Measurements from ENCODE around the gene HEATR1.

The HEATR1 gene, protein sequence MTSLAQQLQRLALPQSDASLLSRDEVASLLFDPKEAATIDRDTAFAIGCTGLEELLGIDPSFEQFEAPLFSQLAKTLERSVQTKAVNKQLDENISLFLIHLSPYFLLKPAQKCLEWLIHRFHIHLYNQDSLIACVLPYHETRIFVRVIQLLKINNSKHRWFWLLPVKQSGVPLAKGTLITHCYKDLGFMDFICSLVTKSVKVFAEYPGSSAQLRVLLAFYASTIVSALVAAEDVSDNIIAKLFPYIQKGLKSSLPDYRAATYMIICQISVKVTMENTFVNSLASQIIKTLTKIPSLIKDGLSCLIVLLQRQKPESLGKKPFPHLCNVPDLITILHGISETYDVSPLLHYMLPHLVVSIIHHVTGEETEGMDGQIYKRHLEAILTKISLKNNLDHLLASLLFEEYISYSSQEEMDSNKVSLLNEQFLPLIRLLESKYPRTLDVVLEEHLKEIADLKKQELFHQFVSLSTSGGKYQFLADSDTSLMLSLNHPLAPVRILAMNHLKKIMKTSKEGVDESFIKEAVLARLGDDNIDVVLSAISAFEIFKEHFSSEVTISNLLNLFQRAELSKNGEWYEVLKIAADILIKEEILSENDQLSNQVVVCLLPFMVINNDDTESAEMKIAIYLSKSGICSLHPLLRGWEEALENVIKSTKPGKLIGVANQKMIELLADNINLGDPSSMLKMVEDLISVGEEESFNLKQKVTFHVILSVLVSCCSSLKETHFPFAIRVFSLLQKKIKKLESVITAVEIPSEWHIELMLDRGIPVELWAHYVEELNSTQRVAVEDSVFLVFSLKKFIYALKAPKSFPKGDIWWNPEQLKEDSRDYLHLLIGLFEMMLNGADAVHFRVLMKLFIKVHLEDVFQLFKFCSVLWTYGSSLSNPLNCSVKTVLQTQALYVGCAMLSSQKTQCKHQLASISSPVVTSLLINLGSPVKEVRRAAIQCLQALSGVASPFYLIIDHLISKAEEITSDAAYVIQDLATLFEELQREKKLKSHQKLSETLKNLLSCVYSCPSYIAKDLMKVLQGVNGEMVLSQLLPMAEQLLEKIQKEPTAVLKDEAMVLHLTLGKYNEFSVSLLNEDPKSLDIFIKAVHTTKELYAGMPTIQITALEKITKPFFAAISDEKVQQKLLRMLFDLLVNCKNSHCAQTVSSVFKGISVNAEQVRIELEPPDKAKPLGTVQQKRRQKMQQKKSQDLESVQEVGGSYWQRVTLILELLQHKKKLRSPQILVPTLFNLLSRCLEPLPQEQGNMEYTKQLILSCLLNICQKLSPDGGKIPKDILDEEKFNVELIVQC (N-terminal part only)

GRCh38 chr1:236603991-236604904 lies at the start of gene HEATR1:
HEATR1 (minus strand) TSS chr1:236604516; CDS start chr1:236604095, 421 bp downstream.
- H3K36me3 ChIP-seq (replicated peaks), result peaks cover 21% of the 10 kb centered on the region
- peaks cover 9% of the 10 kb centered on the region for H3K4me1 ChIP-seq
- peak within 1 kb of the TSS; percentile 84 for H3K4me3 ChIP-seq
- in situ Hi-C loops (cut with MboI; ENCODE audit: low sequenced_read_pairs), result loop anchor here (25.0 kb wide), 2 partner anchors 258 to 958 kb away; no protein-coding TSS in a partner anchor
- no peaks in the 10 kb centered on the region for H3K27me3 ChIP-seq (ENCODE audit: low read depth)
- no peaks in the 10 kb centered on the region for H3K9me3 ChIP-seq
- DNase-seq (ENCODE audit: low spot score in 2 of 2), result peak; percentile 92 to 97

DNA sequence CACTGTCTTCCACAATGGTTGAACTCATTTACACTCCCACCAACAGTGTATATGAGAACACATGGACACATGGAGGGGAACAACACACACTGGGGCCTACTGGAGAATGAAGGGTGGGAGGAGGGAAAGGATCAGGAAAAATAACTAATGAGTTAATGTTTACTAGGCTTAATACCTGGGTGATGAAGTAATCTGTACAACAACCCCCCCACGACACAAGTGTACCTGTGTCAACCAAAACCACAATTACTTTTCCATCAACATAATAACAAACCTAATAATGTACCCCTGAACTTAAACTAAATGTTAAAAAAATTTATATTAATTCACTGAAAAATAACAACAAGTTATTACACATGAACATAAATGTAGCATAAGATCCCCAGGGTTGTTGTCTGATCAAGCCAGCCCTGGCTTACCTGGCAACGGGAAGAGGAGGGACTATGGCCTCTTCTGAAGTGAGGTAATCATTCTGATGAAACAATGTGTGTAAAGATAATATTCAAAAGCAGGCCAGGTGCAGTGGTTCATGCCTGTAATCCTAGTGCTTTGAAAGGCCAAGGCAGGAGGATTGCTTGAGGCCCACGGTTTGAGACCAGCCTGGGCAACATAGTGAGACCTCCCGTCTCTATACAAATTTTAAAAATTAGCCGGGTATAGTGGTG lies 40.8 kb upstream of the HEATR1 start:
- Histone ChIP-seq H3K9me3 (no peaks in the 10 kb centered on the region), H3K36me3 (replicated peaks) (no peaks in the 10 kb centered on the region), H3K4me3 (no peak overlapping the region), H3K27me3 (ENCODE audit: low read depth) (no peaks in the 10 kb centered on the region), H3K4me1 (no peaks in the 10 kb centered on the region)
- DNase-seq (ENCODE audit: low spot score in 2 of 2), result no peak
- in situ Hi-C loops (cut with MboI; ENCODE audit: low sequenced_read_pairs), result loop anchor here (25.0 kb wide), 1 partner anchor 742 kb away; no protein-coding TSS in a partner anchor

GRCh38 chr1:236642763-236643162 lies 38.4 kb upstream of the HEATR1 start:
- H3K36me3 ChIP-seq (replicated peaks), result no peaks in the 10 kb centered on the region
- no peaks in the 10 kb centered on the region; the same call in 1 of the 2 replicates for H3K27me3 ChIP-seq (ENCODE audit: low read depth)
- no peaks in the 10 kb centered on the region for H3K9me3 ChIP-seq
- no peaks in the 10 kb centered on the region for H3K4me1 ChIP-seq
- H3K4me3 ChIP-seq, result no peak overlapping the region
- in situ Hi-C loops (cut with MboI; ENCODE audit: low sequenced_read_pairs), result loop anchor here (25.0 kb wide), 1 partner anchor 745 kb away; no protein-coding TSS in a partner anchor
- no peak for DNase-seq (ENCODE audit: low spot score in 2 of 2)

DNA sequence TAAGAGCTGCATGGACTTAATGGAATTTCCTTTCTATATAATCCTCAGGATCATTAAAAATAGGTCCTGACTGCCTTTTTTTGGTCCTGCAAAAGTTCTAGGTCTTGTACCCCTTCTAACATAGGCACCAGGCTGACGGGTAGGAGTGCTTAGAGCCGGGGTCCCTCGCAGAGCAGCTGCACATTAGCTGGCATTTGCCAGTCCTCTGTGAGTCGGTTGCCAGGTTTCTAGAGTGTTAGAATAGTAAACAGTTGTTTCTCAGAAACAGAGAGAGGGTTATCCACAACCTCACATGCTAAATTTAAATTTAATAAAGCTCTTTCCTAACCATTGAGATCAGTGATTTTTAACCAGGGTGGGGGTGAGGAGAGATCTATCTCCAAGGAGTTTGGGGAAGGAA lies 35.4 kb upstream of the HEATR1 start:
- no peaks in the 10 kb centered on the region for H3K36me3 ChIP-seq (replicated peaks)
- no peaks in the 10 kb centered on the region for H3K9me3 ChIP-seq
- no peak for DNase-seq (ENCODE audit: low spot score in 2 of 2)
- in situ Hi-C loops (cut with MboI; ENCODE audit: low sequenced_read_pairs), result loop anchor here (25.0 kb wide), 1 partner anchor 748 kb away; no protein-coding TSS in a partner anchor
- H3K4me1 ChIP-seq, result no peaks in the 10 kb centered on the region
- no peak overlapping the region for H3K4me3 ChIP-seq
- H3K27me3 ChIP-seq (ENCODE audit: low read depth), result no peaks in the 10 kb centered on the region; the same call in 1 of the 2 replicates

- H3K27me3 ChIP-seq (ENCODE audit: low read depth), result no peaks in the 10 kb centered on the region; the same call in 1 of the 2 replicates
- no peak for DNase-seq (ENCODE audit: low spot score in 2 of 2)
- no peak overlapping the region for H3K4me3 ChIP-seq
- in situ Hi-C loops (cut with MboI; ENCODE audit: low sequenced_read_pairs), result loop anchor here (25.0 kb wide), 1 partner anchor 748 kb away; no protein-coding TSS in a partner anchor
- no peaks in the 10 kb centered on the region for H3K4me1 ChIP-seq
- H3K36me3 ChIP-seq (replicated peaks), result no peaks in the 10 kb centered on the region
- no peaks in the 10 kb centered on the region for H3K9me3 ChIP-seq
Measured at GRCh38 chr1:236638945-236639344, 34.6 kb upstream of the HEATR1 start.

GRCh38 chr1:236636017-236636416 lies 31.7 kb upstream of the HEATR1 start:
- H3K4me3 ChIP-seq, result no peak overlapping the region
- in situ Hi-C loops (cut with MboI; ENCODE audit: low sequenced_read_pairs), result loop anchor here (25.0 kb wide), 1 partner anchor 751 kb away; no protein-coding TSS in a partner anchor

GRCh38 chr1:236627727-236628408 lies 23.6 kb upstream of the HEATR1 start:
- in situ Hi-C loops (cut with MboI; ENCODE audit: low sequenced_read_pairs), result loop anchor here (25.0 kb wide), 1 partner anchor 759 kb away; no protein-coding TSS in a partner anchor
- H3K27me3 ChIP-seq (ENCODE audit: low read depth), result peaks cover 5% of the 10 kb centered on the region
- no peaks in the 10 kb centered on the region for H3K36me3 ChIP-seq (replicated peaks)
- no peak for DNase-seq (ENCODE audit: low spot score in 2 of 2)
- no peak overlapping the region for H3K4me3 ChIP-seq
- no peaks in the 10 kb centered on the region for H3K9me3 ChIP-seq
- no peaks in the 10 kb centered on the region for H3K4me1 ChIP-seq

More at GRCh38 chr1:236636017-236636416, 31.7 kb upstream of the HEATR1 start:
- DNase-seq (ENCODE audit: low spot score in 2 of 2), result no peak
- Histone ChIP-seq H3K36me3 (replicated peaks) (no peaks in the 10 kb centered on the region), H3K9me3 (no peaks in the 10 kb centered on the region), H3K4me1 (no peaks in the 10 kb centered on the region), H3K27me3 (ENCODE audit: low read depth) (no peaks in the 10 kb centered on the region; the same call in 1 of the 2 replicates)

DNA sequence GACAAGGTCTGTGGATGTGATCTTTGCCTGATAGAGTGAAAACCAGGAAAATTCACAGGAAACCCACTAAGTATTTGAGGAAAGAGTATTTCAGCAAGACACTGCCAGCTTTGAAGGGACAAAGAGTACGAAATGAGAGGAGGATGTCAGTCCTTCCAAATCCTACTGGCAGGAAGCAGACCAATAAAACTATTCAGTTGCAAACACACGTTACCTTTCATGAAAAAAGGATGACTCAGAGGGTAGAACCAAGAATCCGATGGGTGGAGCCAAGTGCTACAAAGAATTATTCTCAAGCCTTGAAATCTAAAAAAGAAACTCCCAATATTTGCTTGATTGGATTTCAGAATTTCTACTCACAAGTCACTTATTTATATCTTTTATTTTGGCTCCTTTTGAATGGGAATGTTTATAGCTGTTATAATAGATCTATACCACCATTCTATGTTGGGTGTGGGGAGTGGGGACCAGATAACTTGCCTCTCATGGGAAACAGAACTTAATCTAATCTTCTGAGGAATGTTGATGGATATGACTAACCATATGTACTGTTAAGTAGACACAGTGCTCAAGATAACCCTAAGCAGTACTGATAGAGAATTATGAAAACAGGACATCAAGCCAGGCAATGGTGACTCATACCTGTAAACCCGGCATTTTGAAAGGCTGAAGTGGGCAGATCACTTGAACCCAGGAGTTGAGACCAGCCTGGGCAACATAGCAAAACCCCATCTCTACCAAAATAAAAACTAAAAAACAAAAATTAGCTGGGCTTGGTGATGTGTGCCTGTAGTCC lies 19.3 kb upstream of the HEATR1 start:
- H3K9me3 ChIP-seq, result peaks cover 2% of the 10 kb centered on the region; the same call in 1 of the 2 replicates
- H3K27me3 ChIP-seq (ENCODE audit: low read depth), result peaks cover 3% of the 10 kb centered on the region; the same call in 1 of the 2 replicates
- H3K4me3 ChIP-seq, result no peak overlapping the region
- in situ Hi-C loops (cut with MboI; ENCODE audit: low sequenced_read_pairs), result loop anchor here (25.0 kb wide), 2 partner anchors 239 to 939 kb away; no protein-coding TSS in a partner anchor
- H3K36me3 ChIP-seq (replicated peaks), result no peaks in the 10 kb centered on the region
- H3K4me1 ChIP-seq, result no peaks in the 10 kb centered on the region
- peak; percentile 10 to 54 for DNase-seq (ENCODE audit: low spot score in 2 of 2)

GRCh38 chr1:236622407-236622806 lies 18.1 kb upstream of the HEATR1 start:
- no peak overlapping the region for H3K4me3 ChIP-seq
- no peak for DNase-seq (ENCODE audit: low spot score in 2 of 2)
- no peaks in the 10 kb centered on the region for H3K4me1 ChIP-seq
- H3K36me3 ChIP-seq (replicated peaks), result no peaks in the 10 kb centered on the region
- in situ Hi-C loops (cut with MboI; ENCODE audit: low sequenced_read_pairs), result loop anchor here (25.0 kb wide), 2 partner anchors 240 to 940 kb away; no protein-coding TSS in a partner anchor
- no peaks in the 10 kb centered on the region for H3K27me3 ChIP-seq (ENCODE audit: low read depth)
- H3K9me3 ChIP-seq, result peaks cover 2% of the 10 kb centered on the region; the same call in 1 of the 2 replicates

DNA sequence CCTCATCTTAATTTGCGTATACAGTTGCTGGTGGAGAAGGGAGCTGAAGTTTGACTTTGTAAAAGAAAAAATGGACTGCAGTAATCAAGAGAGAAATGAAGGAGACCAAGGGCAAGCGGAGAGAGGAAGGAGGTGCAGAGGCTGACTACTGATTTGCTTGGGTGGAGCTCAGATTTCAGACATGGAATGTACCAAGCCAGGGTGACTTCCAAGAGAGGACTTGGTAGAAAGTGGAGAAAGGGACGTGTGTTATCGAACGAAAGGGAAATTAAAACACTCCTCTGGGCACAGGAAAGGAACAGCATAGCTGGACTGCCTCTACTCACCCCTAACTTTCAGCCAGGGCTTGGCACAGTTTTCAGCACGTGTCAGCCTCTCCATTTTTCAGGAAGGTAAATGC lies 15.1 kb upstream of the HEATR1 start:
- H3K36me3 ChIP-seq (replicated peaks), result no peaks in the 10 kb centered on the region
- peaks cover 2% of the 10 kb centered on the region; the same call in 1 of the 2 replicates for H3K9me3 ChIP-seq
- no peaks in the 10 kb centered on the region for H3K27me3 ChIP-seq (ENCODE audit: low read depth)
- in situ Hi-C loops (cut with MboI; ENCODE audit: low sequenced_read_pairs), result loop anchor here (25.0 kb wide), 2 partner anchors 243 to 943 kb away; no protein-coding TSS in a partner anchor
- H3K4me1 ChIP-seq, result no peaks in the 10 kb centered on the region
- DNase-seq (ENCODE audit: low spot score in 2 of 2), result no peak
- H3K4me3 ChIP-seq, result no peak overlapping the region

Data from HAP-1 (cell line).